ENCODE results near the gene CLEC4M. TPM values are rescaled to one million over a fixed set of nuclear protein-coding genes. Genes with fewer than 3 reads are reported as not detected.

The CLEC4M gene
- total and polyA plus RNA-seq, 3 donors from 2014 or later, result 9.4 to 14.9 (median 14.5) TPM

DNA sequence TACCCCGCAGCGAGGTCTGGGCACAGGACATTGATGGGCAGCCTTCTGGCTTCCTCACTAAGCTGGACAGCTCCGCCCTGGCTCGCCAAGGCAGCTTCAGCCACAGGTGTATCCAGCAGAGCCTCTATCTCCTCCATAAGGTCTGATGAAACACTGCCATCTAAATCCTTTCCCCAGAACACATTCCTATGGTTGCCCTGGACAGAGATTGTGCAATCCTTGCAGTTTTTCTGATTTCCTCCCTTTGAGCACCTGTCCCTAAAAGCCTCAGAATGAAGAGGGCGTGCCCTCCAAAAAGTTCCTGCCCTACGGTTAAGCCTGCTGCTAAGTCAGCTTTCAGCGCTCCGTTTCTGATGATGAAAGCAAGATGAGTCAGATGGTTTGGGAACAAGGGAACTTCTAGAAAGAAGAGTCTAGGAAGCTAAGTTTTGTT lies 21.0 kb downstream of the CLEC4M start:
- Histone ChIP-seq H3K36me3 (ENCODE audit: low read depth, missing control alignments) (no peaks in the 10 kb centered on the region), H3K27ac (no peak overlapping the region), H3K27me3 (no peaks in the 10 kb centered on the region), H3K9me3 (no peaks in the 10 kb centered on the region), H3K4me1 (peaks cover 9% of the 10 kb centered on the region), H3K4me3 (no peak overlapping the region)
- 39 to 58% methylated on average over 8 of the region's 8 CpGs for WGBS, 2 donors
- no peak for DNase-seq
- TF ChIP-seq POLR2A (IDR thresholded peaks at IDR 0.05), result no peak
- TF ChIP-seq, protein P1, sequence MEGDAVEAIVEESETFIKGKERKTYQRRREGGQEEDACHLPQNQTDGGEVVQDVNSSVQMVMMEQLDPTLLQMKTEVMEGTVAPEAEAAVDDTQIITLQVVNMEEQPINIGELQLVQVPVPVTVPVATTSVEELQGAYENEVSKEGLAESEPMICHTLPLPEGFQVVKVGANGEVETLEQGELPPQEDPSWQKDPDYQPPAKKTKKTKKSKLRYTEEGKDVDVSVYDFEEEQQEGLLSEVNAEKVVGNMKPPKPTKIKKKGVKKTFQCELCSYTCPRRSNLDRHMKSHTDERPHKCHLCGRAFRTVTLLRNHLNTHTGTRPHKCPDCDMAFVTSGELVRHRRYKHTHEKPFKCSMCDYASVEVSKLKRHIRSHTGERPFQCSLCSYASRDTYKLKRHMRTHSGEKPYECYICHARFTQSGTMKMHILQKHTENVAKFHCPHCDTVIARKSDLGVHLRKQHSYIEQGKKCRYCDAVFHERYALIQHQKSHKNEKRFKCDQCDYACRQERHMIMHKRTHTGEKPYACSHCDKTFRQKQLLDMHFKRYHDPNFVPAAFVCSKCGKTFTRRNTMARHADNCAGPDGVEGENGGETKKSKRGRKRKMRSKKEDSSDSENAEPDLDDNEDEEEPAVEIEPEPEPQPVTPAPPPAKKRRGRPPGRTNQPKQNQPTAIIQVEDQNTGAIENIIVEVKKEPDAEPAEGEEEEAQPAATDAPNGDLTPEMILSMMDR (IDR thresholded peaks at IDR 0.05), result no peak
- intact Hi-C loops (cut with DNase I; ENCODE audit: low total_unique reads), result no loop called here

DNA sequence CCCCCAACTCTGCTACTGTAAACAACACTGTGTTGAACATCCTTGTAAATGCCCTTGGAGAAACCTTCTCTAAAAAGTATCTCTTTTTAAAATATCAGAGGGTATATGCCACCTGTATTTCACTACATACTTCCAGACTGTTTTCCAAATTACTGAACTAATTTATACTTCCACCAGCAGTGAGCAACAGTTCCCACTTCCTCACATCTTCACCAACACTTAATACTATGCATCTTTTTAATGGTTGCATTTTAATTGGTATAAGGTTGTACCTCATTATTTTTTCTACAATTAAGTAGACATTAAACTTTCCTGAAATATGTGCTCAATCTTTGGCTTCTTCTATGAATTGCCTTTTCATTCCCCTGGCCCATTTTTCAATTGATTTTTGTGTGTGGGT lies 21.8 kb downstream of the CLEC4M start:
- H3K36me3 ChIP-seq (ENCODE audit: low read depth, missing control alignments), result no peaks in the 10 kb centered on the region
- H3K9me3 ChIP-seq, result no peaks in the 10 kb centered on the region
- peaks cover 13% of the 10 kb centered on the region for H3K4me1 ChIP-seq
- H3K27ac ChIP-seq, result no peak overlapping the region
- intact Hi-C loops (cut with DNase I; ENCODE audit: low total_unique reads), result no loop called here
- no peak for DNase-seq
- no peaks in the 10 kb centered on the region for H3K27me3 ChIP-seq
- no peak overlapping the region for H3K4me3 ChIP-seq
- TF ChIP-seq, protein P1 (IDR thresholded peaks at IDR 0.05), result no peak

DNA sequence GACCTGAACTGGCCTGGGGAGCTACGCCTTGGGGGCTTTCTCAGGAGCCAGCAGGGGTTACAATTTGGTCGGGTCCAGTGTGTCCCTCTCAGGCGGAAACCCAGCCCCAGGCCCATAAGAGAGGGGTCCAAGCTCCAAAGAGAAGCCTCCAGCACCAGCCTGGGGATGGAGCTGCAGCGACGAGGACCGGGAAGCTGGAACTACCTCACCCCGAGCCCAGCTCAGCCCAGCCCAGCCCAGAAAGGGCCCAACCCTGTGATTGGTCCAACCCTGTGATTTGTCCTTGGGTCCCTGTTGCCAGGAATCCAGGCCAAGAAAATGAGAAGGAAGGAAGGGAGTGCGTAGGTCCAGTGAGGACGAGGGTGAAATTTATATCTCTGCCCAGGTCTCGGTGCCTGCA lies 24.1 kb downstream of the CLEC4M start:
- peak; percentile 68 for DNase-seq
- H3K27ac ChIP-seq, result no peak overlapping the region
- no peaks in the 10 kb centered on the region for H3K27me3 ChIP-seq
- no peaks in the 10 kb centered on the region for H3K9me3 ChIP-seq
- H3K4me1 ChIP-seq, result peaks cover 13% of the 10 kb centered on the region
- intact Hi-C loops (cut with DNase I; ENCODE audit: low total_unique reads), result no loop called here
- H3K4me3 ChIP-seq, result no peak overlapping the region
- TF ChIP-seq POLR2A (IDR thresholded peaks at IDR 0.05), result no peak
- TF ChIP-seq, protein P1 (IDR thresholded peaks at IDR 0.05), result no peak
- no peaks in the 10 kb centered on the region for H3K36me3 ChIP-seq (ENCODE audit: low read depth, missing control alignments)
- WGBS, 2 donors, result 12 to 31% methylated on average over 6 to 9 of the region's 10 CpGs

DNA sequence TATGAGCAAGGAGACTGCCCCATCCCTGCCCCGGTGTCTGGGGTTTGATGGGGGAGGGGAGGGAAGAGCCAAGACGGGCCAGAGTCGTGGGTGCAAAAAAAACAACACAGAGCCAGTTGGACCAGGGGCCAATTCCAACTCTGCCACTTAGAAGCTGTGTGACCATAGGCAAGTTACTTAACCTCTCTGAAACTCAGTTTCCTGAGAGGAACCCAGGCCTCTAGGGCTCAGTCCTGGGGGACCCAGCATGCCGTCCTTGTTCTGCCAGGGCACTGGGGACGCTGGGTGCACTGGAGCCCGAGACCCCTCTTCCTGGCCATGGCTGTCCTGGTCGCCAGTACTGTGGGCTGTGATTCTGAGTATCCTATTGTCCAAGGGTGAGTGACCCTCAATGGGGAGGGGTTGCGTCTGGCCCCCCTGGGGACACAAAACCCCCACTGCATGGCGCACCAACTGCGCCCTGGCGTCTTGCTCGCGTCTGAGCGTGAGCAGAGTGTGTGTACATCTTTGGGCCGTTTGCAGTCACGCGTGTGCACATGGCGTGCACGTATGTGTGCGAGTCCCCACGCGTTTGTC lies 24.6 kb downstream of the CLEC4M start:
- Histone ChIP-seq H3K4me1 (peaks cover 13% of the 10 kb centered on the region), H3K4me3 (peak overlapping the region in 1 of 2 donors; percentile 13), H3K27me3 (no peaks in the 10 kb centered on the region), H3K27ac (no peak overlapping the region), H3K9me3 (no peaks in the 10 kb centered on the region), H3K36me3 (ENCODE audit: low read depth, missing control alignments) (no peaks in the 10 kb centered on the region)
- intact Hi-C loops (cut with DNase I; ENCODE audit: low total_unique reads), result no loop called here
- 0 to 13% methylated on average over 1 to 16 of the region's 22 CpGs for WGBS, 2 donors
- DNase-seq, result no peak
- TF ChIP-seq POLR2A (IDR thresholded peaks at IDR 0.05), result no peak
- TF ChIP-seq, protein P1 (IDR thresholded peaks at IDR 0.05), result no peak

Measured in testis (tissue), 3 donors.